ENCODE results near the gene THUMPD2. TPM values are rescaled to one million over a fixed set of nuclear protein-coding genes. Genes with fewer than 3 reads are reported as not detected.

The THUMPD2 gene, protein sequence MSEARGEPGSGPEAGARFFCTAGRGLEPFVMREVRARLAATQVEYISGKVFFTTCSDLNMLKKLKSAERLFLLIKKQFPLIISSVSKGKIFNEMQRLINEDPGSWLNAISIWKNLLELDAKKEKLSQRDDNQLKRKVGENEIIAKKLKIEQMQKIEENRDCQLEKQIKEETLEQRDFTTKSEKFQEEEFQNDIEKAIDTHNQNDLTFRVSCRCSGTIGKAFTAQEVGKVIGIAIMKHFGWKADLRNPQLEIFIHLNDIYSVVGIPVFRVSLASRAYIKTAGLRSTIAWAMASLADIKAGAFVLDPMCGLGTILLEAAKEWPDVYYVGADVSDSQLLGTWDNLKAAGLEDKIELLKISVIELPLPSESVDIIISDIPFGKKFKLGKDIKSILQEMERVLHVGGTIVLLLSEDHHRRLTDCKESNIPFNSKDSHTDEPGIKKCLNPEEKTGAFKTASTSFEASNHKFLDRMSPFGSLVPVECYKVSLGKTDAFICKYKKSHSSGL
- total RNA-seq, result 10 to 100 TPM in 1 of 2 donors, 1 to 10 TPM in 1; 7.0 to 18.8 TPM

DNA sequence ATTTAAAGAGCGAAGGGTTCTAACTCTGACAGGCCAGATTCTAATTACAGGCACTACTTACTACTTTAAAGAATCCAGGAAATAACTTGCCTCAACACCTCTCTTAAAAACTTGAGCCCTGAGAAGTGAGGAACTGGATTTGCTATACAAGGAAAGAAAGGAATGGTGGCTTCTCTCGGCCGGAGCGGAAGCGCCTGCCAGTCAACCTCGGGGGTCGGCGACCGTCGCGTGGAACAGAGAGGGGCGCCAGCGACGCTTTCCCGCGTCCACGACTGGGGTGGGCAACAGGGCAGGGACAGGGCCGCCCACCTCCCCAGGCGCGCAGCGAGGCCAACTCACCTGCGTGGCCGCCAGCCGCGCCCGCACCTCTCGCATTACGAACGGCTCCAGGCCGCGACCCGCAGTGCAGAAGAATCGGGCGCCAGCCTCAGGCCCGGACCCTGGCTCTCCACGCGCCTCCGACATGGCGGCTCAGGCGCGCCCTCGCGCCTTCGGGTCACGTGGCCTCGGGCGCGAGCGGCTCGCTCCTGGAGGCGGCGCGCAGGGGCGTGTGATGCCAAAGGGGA, at the start of gene THUMPD2:
Gene THUMPD2, minus strand, starts transcription at position 484 of the 566 bp plus-strand sequence. Its CDS starts 19 bp downstream, at position 465.
- Histone ChIP-seq H3K36me3 (replicated peaks in 1 of 2; ENCODE audit: insufficient read depth in 1 of 2, low read depth in 2 of 2) (no peaks in the 10 kb centered on the region), H3K9me3 (no peaks in the 10 kb centered on the region), H3K27ac (peak within 1 kb of the TSS; percentile 76 to 85 (median 83)), H3K4me1 (peaks cover 27% of the 10 kb centered on the region), H3K27me3 (no peaks in the 10 kb centered on the region), H3K4me3 (peak within 1 kb of the TSS; percentile 29 to 61)
- intact Hi-C loops (cut with DNase I), result no loop called here
- WGBS, 2 donors, result 0 to 1% methylated on average over 31 to 53 of the region's 54 CpGs
- DNase-seq (peak; percentile 70 to 80 (median 70)), ATAC-seq (peak; percentile 92)
- peak; percentile 42 to 79 (median 74) for TF ChIP-seq POLR2A (IDR thresholded peaks at IDR 0.05)
- TF ChIP-seq, protein P1, sequence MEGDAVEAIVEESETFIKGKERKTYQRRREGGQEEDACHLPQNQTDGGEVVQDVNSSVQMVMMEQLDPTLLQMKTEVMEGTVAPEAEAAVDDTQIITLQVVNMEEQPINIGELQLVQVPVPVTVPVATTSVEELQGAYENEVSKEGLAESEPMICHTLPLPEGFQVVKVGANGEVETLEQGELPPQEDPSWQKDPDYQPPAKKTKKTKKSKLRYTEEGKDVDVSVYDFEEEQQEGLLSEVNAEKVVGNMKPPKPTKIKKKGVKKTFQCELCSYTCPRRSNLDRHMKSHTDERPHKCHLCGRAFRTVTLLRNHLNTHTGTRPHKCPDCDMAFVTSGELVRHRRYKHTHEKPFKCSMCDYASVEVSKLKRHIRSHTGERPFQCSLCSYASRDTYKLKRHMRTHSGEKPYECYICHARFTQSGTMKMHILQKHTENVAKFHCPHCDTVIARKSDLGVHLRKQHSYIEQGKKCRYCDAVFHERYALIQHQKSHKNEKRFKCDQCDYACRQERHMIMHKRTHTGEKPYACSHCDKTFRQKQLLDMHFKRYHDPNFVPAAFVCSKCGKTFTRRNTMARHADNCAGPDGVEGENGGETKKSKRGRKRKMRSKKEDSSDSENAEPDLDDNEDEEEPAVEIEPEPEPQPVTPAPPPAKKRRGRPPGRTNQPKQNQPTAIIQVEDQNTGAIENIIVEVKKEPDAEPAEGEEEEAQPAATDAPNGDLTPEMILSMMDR (IDR thresholded peaks at IDR 0.05), result no peak

DNA sequence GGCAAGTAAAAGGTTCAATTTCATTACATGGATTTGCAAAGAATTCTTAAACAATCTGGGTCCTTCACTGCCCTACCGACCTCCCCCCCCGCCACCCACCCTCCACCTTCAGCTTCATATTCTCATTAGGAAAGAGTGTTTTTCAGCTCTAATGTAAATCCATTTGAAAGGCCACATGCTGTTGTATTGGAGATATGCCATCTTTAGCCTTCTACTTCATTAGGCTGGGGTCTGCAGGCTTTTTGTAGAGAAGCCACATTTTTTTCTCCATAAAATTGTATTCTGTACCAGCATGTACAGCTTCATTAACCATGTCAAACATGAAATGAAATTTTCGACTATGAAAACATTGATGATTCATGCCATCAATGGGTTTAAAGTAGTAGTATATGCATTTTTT, 42.8 kb upstream of the THUMPD2 start:
- Histone ChIP-seq H3K9me3 (no peaks in the 10 kb centered on the region), H3K4me3 (no peak overlapping the region), H3K36me3 (replicated peaks in 1 of 2; ENCODE audit: insufficient read depth in 1 of 2, low read depth in 2 of 2) (no peaks in the 10 kb centered on the region), H3K4me1 (no peaks in the 10 kb centered on the region), H3K27me3 (no peaks in the 10 kb centered on the region), H3K27ac (no peak overlapping the region)
- intact Hi-C loops (cut with DNase I), result no loop called here
- 70 to 79% methylated on average over 3 of the region's 3 CpGs for WGBS, 2 donors
- no peak for TF ChIP-seq POLR2A (IDR thresholded peaks at IDR 0.05)
- TF ChIP-seq, protein P1 (IDR thresholded peaks at IDR 0.05), result no peak
- DNase-seq, result no peak
- no peak for ATAC-seq

DNA sequence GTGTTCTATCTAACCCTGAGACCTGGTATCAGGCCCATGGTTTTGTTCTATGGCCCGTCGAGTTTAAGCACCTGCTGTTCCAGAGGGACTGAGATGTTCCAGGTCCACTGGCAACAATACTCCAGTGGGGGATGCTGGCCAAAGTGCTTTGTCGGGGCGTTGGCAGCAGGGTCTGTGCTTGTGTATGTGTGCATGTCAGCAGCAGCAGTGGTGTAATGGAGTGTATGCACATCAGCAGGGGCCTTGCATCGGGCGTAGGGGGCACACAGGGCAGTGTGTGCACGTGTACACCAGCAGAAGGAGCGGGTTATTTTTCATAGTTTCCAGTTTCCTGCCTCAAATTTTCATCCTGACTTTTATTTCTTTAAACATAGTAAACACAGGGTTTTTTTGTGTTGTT, 37.8 kb upstream of the THUMPD2 start:
- WGBS, 2 donors, result 66 to 72% methylated on average over 8 of the region's 8 CpGs

DNA sequence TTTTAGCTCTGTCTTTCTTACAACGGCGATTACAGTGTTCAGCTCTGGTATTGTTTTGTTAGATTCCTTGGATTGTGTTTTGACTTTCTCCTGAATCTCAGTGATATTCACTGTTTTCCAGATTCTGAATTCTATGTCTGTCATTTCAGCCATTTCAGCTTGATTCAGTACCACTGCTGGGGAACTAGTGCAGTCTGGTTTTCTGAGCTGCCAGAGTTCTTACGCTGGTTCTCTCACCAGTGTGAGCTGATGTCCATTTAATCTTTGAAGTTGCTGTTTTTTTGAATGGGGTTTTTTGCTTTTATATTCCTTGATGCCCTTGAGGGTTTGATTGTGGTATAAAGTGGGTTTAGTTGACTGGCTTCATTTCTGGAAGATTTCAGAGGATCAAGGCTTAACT, 37.4 kb upstream of the THUMPD2 start:
- no peak for ATAC-seq
- intact Hi-C loops (cut with DNase I), result no loop called here

More for the DNA sequence above, 37.8 kb upstream of the THUMPD2 start:
- TF ChIP-seq, protein P1 (IDR thresholded peaks at IDR 0.05), result no peak
- H3K27ac ChIP-seq, result no peak overlapping the region
- H3K36me3 ChIP-seq (replicated peaks in 1 of 2; ENCODE audit: insufficient read depth in 1 of 2, low read depth in 2 of 2), result no peaks in the 10 kb centered on the region
- ATAC-seq (no peak), DNase-seq (no peak)
- H3K4me1 ChIP-seq, result no peaks in the 10 kb centered on the region
- H3K4me3 ChIP-seq, result no peak overlapping the region
- no peaks in the 10 kb centered on the region for H3K27me3 ChIP-seq
- intact Hi-C loops (cut with DNase I), result no loop called here
- no peaks in the 10 kb centered on the region for H3K9me3 ChIP-seq

More for the DNA sequence above, 37.4 kb upstream of the THUMPD2 start:
- Histone ChIP-seq H3K4me1 (no peaks in the 10 kb centered on the region), H3K27ac (no peak overlapping the region), H3K36me3 (replicated peaks in 1 of 2; ENCODE audit: insufficient read depth in 1 of 2, low read depth in 2 of 2) (no peaks in the 10 kb centered on the region), H3K4me3 (no peak overlapping the region), H3K9me3 (no peaks in the 10 kb centered on the region), H3K27me3 (no peaks in the 10 kb centered on the region)
- no peak for TF ChIP-seq POLR2A (IDR thresholded peaks at IDR 0.05)
- TF ChIP-seq, protein P1 (IDR thresholded peaks at IDR 0.05), result no peak
- WGBS, 2 donors, result 89 to 94% methylated on average over 3 of the region's 3 CpGs
- no peak for DNase-seq

Measured in body of pancreas (tissue), 4 donors.